GM19467 (cell line): ENCODE data around the gene SARDH.

Source experiments
- ATAC-seq: cut with Tn5 transposase; IDR thresholded peaks from one replicate; pipeline ENCODE4 v1.9.1; 2021; ENCODE audit warnings: mild to moderate bottlenecking, moderate library complexity; ENCODE audit not compliant: unreplicated experiment

Gene SARDH

GRCh38 chr9:133653638-133654037 is 84.5 kb downstream of the SARDH start:
- ATAC-seq: no peak

GRCh38 chr9:133650026-133650425 is 88.1 kb downstream of the SARDH start:
- no peak for ATAC-seq

DNA sequence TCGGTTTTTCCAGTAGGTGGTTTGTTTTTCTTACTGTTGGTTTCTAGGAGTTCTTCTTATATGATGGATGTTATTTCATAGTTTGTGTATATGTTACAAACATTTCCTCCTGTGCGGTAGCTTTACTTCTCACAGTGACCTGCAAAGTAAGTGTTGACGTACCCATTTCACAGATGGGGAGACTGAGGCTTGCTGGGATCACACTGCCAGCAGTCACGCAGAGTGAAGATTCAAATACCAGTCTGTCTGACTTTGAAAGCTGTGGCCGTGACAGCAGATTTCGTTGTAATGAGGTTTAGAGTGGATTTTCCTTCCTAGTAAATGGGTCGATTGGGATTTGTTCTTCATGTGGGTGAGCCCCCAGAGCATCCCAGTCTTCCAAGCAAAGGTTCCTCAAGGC is 89.0 kb downstream of the SARDH start:
- ATAC-seq: no peak

GRCh38 chr9:133647765-133648469 is 90.2 kb downstream of the SARDH start:
- ATAC-seq: no peak

- ATAC-seq: no peak
Observed at GRCh38 chr9:133647148-133647547, 91.0 kb downstream of the SARDH start.

GRCh38 chr9:133645021-133645765 is 93.0 kb downstream of the SARDH start:
- ATAC-seq: no peak

DNA sequence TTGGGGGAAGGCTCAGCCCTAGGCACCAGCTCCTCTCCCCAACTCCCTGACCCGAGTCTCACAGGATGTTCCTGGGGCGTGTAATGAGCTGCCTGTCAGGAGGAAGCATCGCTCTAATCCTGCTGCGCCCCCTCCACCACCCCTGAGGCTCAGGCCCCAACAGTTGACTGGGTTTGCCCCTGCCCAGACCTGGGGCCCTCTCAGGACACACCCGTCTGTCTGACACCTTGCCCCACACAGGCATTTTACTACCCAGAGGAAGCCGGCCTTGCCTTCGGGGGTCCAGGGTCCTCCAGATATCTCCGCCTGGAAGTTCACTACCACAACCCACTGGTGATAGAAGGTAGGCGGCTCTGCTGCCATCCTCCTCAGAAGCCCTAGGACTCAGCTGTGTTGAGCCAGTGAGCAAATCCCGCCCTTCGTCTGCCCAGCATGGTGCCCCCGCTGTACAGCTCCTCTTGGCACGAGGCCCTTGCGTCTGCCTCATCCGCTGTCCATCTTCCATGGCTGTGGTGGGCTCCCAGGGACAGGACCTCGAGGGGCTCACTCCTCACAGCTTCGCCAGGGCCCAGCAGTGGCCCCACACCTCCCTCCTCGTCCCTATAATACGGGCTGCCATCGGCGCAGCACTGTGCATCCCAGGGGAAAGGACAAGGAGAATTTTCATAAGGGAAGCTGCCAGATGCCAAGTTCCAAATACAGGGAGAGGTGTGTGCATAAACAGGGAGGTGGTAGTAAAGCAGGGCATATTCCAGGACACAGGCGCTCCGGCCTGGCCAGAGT is 94.0 kb downstream of the SARDH start:
- no peak for ATAC-seq

- no peak for ATAC-seq
Observed at GRCh38 chr9:133643362-133643755, 94.8 kb downstream of the SARDH start.

- ATAC-seq: no peak
Observed at GRCh38 chr9:133642708-133643361, 95.3 kb downstream of the SARDH start.

- ATAC-seq: no peak
Observed at GRCh38 chr9:133641861-133642595, 96.1 kb downstream of the SARDH start.

- no peak for ATAC-seq
Observed at GRCh38 chr9:133641396-133641655, 96.8 kb downstream of the SARDH start.

GRCh38 chr9:133640580-133641395 is 97.4 kb downstream of the SARDH start:
- ATAC-seq: no peak

- no peak for ATAC-seq
Observed at GRCh38 chr9:133640160-133640559, 98.0 kb downstream of the SARDH start.

DNA sequence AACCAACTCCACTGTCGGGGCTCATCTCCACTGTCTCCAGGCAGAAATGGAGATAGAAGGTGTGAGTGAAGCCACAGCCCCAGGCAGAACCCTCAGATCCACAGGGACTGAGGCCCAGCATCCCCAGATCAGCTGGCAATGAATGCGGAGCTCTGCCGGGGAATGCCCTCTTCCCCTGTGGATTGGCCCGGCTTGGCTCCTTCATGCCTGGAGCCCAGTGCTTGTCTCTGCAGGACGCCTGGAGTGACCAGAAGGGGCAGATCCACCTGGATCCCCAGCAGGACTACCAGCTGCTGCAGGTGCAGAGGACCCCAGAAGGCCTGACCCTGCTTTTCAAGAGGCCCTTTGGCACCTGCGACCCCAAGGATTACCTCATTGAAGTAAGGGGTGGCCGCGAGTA is 98.5 kb downstream of the SARDH start:
- ATAC-seq: no peak

DNA sequence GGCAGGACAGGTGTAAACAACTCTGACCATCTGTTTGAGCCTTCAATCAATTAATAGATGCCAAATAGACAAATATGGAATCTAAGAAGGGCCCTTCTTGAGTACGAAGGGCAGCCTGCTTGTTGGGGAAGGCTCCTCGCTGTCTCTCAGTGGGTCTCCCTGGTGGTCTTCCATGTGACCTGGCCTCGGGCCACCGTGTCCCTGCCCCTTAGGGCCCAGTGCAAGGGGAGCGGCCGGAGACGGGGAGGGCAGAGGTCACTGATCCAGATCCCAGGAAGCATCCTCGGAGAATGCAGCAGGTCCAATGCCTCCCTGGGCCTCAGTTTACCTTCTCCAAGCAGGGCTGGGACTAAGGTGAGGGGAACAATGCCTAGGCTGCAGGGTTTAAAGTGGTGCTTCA is 99.4 kb downstream of the SARDH start:
- ATAC-seq: no peak

DNA sequence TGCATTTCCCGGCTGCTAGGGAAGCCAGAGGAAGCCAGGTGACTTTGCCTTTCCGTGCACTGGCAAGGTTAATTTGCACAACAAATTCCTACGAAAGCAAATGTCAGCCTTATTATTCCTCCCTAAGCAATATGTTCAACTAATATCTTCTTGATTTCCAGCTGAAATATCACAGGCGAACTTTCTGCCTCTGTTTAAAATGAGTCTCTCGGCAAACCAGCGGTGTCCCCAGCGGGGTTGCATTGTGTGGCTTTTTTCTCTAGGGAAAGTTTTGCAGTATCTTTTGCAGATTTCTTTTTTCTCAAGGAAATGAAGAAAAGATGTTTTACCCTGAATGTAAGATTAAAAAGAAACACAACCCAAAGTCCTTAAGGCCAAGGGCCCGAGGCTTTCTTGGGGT is 100.1 kb downstream of the SARDH start:
- ATAC-seq: no peak

- no peak for ATAC-seq
Observed at GRCh38 chr9:133637451-133638055, 100.6 kb downstream of the SARDH start.

- ATAC-seq: no peak
Observed at GRCh38 chr9:133636902-133637301, 101.2 kb downstream of the SARDH start.
